ENCODE results near the gene ABHD12B.
"Not testable (repeated sequence)": the region's sequence is repeated elsewhere in the genome, so short reads cannot be mapped to it uniquely, and the experiment has no call there.

ABHD12B gene

DNA sequence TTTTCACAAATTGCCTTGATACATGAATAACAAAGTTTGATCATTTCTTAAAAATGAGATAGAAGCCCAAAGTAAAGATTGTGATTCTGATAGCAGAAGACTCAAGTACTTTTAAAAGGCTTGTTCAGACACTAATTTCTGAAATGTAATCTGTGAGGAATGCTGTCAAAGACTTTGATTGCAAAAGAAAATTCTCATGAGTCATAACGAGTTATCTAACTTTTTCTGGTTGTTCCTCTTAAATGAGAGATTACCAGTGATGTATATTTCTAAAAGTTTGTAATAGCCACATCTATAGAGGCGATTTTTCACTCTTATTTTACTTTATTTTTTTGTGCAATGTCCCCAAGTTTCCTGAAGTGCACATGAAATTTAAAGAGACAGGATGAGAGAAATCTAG lies 65.5 kb downstream of the ABHD12B start:
- no peak for DNase-seq

GRCh38 chr14:50937800-50938199 lies 65.9 kb downstream of the ABHD12B start:
- no peak for DNase-seq

GRCh38 chr14:50941151-50941550 lies 69.3 kb downstream of the ABHD12B start:
- DNase-seq, result no peak

DNA sequence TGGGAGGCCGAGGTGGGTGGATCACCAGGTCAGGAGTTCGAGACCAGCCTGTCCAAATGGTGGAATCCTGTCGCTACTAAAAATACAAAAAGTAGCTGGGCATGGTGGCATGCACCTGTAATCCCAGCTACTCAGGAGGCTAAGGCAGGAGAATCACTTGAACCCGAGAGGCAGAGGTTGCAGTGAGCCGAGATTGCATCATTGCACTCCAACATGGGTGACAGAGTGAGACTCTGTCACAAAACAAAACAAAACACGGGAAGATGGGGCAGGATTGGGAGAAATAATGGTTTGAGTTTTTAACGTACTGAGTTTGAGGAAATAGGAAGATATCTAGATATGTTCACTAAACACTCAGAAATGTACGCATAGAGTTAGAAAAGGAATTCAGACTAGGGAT lies 69.8 kb downstream of the ABHD12B start:
- DNase-seq, result not testable (repeated sequence)

DNA sequence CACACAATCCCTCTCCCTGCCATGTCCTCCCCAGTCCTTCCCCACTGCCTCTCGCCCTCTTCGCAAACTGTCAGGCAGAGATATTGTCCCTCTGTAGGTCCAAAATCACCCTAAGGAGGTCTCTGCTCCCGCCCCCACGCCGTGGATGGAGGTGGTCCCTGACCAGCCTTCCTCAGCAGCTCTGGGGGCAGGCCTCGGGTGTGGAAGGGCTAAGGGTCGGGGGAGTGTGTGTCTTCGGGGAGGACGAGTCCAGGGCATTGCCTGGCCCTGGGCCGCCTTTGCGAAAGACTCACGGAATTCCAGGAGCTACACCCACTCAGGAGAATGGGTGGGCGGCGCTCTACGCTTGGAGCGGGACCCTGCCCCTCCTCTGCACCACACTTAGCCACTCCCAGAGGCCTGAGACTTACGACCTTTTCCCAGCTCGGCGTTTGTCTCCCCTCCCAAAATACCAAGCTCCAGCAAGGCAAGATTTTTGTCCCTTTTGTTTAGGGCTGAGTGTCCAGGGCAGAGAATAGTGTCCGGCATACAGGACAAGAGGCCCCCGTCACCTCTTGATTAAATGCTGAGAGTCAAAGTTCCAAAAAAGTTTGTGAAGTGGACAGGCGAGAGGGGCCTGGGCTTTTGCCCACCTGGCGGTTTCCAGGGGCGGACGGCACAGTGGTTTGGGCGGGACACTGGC lies 71.5 kb downstream of the ABHD12B start:
- DNase-seq, result no peak

GRCh38 chr14:50943943-50944646 lies 72.2 kb downstream of the ABHD12B start, which contains the start of gene PYGL:
TSS of gene PYGL (minus strand) at chr14:50944483. CDS start at chr14:50944403, 80 bp downstream.
- no peak for DNase-seq

- DNase-seq, result no peak
Observed at GRCh38 chr14:50944647-50945413, 73.0 kb downstream of the ABHD12B start.

DNA sequence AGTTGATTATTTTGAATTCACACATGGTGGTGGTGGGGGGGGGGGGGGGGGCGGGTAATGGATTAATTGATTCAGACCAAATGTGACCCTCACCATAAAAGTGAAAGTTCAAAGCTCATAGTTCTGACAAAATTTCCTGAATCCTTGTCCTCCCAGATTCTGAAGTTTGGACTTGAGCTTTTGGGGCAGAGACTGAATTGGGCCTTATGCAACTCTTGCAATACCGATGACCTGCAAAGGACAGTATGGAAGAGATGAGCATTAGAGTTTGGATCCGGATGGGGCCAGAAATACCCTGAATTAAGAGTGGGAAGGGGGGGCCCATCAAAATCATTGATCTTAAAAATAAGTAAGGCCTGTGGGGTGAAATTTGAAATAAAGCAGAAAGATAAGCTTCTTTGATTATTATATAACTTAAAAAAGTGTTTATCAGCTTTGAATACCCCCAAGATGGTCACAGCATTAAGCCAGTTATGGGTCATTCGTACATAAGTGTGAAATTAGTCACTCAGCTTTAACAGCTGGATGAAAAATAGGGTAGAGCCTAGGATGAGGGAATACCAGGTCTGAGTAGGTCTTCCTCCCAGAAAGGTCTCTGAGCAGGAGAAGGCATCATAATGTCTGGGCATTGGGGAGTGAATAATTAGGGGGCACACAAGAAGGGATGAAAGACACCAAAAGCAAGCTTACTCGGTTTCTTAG lies 74.5 kb downstream of the ABHD12B start:
- no peak for DNase-seq

- DNase-seq, result no peak
Observed at GRCh38 chr14:50947446-50947845, 75.6 kb downstream of the ABHD12B start.

GRCh38 chr14:50948205-50948604 lies 76.4 kb downstream of the ABHD12B start:
- DNase-seq, result no peak

- no peak for DNase-seq
Observed at GRCh38 chr14:50951032-50951431, 79.2 kb downstream of the ABHD12B start.

GRCh38 chr14:50953502-50953901 lies 81.6 kb downstream of the ABHD12B start:
- no peak for DNase-seq
